ENCODE data around the gene CPLX3.
A peak's percentile ranks its signal among the peaks of the same experiment; 100 is the strongest.

The CPLX3 gene

DNA sequence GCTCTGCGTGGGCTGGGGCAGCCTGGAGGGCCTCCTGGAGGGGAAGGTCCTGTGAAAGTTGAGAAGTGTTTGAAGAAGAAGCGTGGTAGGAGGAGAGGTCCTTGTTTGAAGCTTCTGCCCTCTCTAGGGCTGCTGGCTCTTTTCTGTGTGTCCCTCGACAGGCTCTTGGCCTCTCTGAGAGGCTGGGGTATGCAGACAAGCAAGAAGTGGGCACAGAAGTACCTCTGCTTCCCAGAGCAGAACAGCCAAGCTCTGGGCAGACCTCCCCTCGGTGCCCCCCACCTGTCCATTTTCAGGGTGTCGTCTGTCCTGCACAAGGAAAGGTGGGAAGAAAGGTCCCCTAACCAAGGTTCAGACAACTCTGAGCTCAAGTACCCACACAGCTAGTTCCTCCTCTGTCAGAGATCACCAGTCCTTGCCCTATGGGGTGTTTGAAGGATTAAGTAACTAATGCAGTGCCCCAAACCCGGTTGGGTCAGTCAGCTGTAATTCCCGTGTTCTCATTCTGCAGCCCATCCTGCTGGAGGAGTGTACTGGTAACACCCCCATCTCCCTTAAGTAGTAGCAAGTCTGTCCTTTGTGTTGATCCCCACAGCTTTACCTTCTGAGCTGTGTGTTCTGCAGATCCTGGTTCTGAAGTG is 38.3 kb upstream of the CPLX3 start:
- no peak for DNase-seq (ENCODE audit: low spot score)

DNA sequence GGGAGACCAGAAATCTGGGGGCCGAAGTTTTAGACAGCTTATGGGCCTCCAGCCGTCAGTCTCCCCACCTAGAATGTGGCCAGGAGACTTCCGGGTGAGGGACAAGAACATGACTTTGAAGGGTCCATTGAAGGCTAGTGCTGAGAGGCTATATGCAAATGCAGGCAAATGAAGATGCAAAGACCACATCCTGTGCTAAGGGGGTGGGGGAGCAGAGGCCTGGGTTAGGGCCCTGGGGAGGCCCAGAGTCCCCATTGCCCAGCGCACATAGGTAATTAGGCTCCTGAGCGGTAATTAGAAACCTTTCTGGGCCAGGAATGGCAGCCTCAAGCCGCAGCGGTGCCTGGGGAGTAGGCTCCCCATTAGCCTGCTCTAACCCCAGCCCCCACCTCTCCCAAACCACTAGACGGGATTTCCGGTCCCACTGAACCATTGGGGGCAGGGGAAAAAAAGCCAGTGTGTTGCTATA is 37.7 kb upstream of the CPLX3 start:
- DNase-seq (ENCODE audit: low spot score): no peak

DNA sequence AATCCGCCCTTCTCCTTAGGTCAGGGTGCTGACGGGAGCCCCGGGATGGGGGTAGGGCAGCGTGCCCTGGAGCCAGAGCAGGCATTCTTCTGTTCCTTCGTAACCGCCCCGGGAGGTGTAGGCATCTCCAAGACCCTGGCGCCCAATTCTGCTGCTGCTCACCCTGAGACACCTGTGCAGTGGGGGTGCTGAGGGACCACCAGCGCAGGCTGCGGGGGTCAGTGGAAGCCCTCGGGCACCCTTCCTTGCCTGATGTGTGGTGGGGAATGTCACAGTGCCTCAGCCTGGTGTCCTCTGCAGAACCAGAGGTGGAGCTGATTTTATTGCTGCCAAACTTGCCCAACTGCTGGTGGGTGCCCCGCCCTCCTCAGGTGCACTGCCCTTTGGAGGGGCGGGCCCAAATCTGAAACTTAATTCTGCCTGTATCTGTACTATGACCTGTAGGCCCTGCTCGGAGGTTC is 37.2 kb upstream of the CPLX3 start:
- DNase-seq (ENCODE audit: low spot score): no peak

DNA sequence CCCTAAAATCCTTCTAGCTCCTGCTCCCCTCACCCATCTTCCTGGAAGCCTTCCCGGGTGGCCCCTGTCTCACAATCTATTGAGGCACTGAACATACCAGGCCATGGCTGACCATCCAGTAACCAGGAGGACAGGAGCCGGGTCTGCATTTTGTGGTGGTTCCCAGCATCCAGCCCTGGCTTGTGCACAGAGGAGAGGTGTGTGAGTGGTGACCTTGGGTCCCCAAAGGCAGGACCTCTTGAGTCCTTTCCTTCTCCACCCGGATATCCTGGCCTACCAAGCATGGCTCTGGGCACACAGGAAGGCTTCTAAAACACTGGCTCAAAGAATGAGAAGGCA is 36.7 kb upstream of the CPLX3 start:
- DNase-seq (ENCODE audit: low spot score): no peak

DNA sequence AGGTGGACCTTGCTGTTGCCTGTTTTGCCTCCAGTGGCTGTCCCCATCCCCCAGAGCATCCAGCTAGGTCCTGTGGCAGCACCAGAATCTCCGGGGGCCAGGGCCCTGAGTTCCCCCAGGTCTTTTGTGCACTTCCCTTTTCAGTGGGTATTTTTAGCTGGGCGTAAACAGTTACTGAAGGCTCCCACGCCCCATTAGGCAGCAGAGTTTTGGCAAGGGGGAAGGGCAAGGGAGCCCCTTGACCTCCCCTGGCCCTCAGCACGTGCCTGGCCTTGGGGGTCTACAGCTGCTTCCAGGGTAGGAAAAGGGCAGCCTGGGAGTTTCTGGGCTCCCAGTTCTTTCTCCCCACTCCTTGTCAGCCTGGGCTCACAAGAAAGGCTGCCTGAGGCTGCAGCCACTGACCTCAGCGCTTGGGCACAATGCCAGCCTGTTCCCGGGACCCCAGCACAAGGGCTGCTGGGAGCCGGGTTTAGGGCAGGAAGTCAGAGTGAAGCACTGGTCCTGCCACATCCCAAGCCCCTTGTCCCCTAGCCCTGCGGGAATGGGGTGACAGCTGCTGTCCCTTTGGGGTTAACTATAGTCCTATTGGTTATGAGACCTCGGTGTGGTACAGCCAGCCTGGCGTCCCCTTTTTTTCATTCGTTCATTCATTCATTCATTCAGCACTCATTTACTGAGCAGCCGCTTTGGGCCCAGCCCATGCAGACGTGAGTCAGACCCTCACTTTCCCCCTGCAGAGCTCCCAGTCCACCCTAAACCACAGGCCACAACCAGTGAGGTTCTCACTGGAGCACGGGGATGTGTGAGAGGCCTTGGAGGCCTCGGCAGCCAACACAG is 36.1 kb upstream of the CPLX3 start:
- peak; percentile 84 for DNase-seq (ENCODE audit: low spot score)

DNA sequence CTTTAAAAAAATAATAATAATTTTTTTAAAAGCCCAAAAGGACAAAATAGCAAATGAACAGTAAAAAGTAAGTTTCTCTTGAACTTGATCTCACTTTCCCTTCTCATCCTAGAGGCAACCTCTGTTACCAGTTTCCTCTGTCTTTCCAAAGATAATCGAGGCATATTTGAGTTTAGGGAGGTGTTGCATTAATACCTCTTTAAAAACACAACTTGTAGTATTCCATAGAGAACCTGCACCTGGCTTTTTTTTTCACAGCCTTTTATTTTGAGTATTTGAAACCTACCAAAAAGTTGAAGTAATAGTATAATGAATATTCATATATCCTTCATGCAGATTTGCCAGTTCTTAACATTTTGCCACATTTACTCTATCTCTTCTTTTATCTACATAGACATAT is 35.4 kb upstream of the CPLX3 start:
- no peak for DNase-seq (ENCODE audit: low spot score)

DNA sequence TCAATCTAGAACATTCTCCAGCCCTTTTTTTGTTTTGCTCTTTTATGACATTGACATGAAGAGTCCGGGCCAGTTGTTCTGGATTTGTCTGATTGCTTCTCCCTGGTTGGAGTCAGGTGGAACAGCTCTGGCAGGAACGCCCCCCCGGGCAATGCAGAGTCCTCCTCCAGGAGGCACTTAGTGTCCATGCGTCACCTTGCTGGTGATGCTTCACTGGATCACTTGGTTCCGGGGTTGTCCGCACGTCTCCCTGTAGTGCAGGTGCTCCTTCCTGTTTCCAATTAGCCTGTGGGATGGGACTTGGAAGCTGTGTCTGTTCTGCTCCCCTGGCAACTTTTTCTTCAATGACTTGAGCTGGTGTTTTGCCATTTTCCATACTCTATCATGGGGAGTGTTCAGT is 34.8 kb upstream of the CPLX3 start:
- DNase-seq (ENCODE audit: low spot score): no peak

DNA sequence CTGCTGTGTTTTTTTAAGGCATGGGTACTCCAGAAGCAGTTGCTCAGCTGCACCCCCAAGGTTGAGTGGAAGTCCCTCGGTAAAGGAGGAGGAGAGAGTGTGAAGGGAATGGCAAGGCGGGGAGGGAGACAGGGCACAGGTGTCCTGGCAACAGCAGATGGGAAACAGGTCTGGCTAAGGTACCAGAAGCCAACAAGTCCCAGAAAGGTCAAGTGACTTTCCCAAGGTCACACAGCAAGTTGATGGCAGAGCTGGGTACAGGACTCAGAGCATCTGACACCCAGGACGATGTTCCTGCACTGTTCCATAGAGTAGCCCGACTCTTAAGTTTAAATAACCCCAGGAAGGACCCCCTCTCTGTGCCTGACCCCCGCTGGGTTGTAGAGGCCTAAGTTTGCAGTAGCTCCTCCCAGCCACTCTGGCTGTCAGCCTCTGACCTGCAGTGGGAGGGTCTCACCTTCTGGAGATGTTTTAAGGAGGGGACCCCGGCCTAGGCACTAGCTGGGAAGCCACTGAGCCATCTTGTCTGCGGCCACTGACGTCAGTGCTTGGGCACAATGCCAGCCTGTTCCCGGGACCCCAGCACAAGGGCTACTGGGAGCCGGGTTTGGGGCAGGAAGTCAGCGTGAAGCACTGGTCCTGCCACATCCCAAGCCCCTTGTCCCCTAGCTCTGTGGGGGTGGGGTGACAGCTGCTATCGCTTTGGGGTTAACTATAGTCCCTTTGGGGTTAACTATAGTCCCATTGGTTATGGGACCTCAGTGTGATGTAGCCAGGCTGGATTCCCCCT is 34.0 kb upstream of the CPLX3 start:
- no peak for DNase-seq (ENCODE audit: low spot score)

DNA sequence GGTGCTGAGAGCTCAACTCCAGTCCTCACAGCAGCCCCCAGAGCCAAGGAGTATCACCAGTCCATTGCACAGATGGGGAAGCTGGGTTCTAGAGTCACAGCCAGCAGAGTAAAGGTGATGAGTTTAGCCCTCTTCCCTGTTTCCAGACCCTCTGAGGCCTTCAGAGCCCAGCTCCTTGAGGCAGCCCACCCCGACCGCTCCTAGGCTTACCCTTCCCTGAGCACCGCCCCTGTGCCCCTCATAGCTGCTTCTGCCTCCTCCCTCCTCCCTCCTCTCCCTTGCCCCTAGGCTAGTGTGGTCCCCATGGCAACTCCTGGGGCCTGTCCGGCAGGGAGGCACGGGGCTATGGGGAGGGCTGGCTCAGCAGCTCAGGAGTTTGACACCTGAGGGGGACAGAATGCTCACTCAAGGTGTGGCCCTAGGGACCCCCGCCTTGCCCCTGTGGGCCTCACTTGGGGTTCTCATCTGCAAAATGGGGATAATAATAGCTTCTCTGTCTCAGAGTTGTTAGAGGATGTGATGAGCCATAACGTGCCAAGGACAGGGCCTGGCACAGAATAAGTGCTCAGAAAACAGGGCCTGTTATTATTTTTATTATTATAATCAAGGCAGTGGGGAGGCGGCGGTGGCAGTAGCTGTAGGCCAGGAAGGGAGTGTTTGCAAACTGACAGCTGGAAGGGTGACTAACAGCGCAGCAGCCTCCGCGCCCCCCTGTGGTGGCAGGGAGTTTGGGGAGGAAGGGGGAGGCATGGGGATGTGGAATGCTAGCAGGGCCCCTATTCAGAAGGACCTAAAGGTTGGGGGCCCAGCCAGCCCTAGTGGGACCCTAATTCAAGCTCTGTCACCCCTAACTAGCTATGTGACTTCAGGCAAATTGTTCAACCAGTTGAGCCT is 33.0 kb upstream of the CPLX3 start:
- DNase-seq (ENCODE audit: low spot score): no peak

DNA sequence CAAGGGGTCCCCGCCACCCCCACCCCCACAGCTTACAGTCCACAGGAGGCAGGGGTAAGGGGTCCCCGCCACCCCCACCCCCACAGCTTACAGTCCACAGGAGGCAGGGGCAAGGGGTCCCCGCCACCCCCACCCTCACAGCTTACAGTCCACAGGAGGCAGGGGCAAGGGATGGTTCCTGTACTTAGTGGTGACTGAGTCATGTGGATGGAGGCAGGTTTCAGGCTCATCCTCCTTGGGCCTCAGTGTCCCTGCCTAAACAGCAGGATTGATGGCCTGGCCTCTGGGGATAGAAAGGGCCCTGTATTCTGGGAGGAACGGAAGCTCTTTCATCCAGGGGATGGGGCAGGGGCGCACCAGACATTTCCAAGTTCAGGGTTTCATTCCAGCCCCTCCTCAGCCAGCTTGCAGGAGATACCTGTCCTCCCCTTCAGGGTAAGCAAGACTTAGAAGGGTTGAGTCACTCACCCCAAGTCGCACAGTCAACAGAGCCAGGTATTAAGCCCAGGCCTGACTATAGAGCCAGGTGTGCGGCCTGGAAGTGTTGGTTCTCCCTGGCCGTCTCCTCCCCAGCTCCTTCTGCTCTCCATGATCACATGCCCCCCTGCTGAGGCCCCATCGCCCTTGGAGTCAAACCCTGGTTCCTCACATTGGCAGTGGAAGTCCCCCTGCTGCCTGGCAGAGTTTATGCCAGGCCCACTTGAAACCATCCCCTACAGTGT is 32.0 kb upstream of the CPLX3 start:
- DNase-seq (ENCODE audit: low spot score): no peak

DNA sequence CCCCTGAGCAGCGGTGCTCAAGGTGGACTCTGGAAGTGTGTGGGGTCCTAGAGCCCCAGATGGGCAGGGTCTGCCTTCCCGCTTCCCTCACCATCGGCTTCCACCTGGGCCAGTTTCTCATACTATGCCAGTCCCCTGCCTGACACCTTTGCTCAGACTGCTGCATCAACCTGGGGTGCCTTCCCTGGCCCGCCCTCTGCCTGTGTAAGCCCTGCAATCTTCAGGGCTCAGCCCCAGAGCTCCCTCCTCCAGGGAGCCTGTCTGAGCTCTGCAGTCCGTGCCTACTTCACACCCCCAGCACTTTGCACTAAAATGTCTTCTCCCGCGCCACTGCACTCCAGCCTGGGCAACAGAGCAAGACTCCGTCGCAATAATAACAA is 31.5 kb upstream of the CPLX3 start:
- no peak for DNase-seq (ENCODE audit: low spot score)

DNA sequence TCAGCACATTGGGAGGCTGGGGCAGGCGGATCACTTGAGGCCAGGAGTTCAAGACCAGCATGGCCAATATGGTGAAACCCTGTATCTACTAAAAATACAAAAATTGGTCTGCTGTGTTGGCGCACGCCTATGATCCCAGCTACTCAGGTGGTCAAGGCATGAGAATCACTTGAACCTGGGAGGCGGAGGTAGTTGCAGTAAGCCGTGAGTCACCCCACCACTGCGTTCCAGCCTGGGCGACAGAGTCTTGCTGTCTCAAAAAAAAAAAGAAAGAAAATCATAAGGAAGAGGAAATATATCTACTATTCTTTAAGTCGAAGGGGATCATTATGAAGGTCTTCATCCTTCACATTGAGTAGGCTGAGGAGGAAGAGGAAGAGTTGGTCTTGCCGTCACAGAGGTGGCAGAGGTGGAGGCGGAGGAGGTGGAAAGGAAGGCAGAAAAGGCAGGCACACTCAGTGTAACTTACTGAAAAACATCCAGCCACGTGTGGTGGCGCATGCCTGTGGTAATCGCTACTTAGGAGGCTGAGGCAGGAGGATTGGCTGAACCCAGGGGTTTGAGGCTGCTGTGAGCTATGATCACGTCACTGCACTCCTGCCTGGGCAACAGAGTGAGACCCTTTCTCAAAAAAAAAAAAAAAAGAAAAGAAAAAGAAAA is 30.3 kb upstream of the CPLX3 start:
- no peak for DNase-seq (ENCODE audit: low spot score)

DNA sequence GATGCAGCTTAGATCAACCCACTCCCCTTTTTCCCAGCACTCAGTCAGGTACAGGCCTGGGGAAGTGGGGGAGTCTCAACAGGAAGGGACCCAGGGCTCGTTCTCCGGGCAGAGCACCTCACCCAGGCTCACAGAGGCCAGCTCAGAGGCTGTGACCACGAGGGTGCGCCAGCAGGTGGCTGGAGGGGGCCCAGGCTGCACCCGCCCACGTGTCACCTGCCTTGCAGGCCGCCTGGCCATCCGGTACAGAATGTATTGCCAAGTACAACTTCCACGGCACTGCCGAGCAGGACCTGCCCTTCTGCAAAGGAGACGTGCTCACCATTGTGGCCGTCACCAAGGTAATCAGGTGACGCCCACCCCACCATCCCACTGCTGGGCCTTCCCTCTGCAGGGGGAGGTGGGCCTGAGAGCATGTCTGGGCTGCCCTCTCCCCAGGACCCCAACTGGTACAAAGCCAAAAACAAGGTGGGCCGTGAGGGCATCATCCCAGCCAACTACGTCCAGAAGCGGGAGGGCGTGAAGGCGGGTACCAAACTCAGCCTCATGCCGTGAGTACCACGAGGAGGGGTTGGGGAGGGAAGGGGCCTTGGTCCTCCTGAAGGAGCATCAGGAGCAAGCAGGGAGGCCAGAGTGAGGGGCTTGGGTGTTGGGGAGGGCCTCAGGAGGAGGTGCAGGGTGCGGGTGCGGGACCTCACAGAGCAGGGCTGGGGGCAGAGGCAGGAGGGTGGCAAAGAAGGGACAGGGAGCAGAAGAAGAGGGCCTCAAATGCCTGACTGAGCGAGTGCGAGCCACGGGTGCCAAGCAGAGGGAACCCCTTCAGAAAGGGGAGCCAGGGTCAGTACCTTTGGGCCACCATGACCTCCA is 27.8 kb upstream of the CPLX3 start:
- DNase-seq (ENCODE audit: low spot score): no peak

DNA sequence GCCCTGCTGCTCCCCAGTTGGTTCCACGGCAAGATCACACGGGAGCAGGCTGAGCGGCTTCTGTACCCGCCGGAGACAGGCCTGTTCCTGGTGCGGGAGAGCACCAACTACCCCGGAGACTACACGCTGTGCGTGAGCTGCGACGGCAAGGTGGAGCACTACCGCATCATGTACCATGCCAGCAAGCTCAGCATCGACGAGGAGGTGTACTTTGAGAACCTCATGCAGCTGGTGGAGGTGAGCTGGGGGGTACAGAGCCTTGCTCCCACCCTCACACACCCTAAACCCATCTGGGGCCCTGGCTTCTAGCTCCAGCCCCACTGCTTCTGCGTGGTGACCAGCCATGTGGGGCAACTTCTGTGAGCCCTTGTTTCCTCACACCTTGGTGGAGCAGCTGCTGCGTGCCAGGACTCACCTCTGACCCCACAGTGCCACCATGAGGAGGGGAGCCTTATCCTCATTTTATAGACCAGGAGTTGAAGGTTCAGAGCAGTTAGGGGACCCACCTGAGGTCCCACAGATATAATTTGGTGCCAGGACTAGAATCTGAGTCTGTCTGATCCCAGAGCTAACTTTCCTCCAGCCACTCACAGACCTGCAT is 27.1 kb upstream of the CPLX3 start:
- no peak for DNase-seq (ENCODE audit: low spot score)

DNA sequence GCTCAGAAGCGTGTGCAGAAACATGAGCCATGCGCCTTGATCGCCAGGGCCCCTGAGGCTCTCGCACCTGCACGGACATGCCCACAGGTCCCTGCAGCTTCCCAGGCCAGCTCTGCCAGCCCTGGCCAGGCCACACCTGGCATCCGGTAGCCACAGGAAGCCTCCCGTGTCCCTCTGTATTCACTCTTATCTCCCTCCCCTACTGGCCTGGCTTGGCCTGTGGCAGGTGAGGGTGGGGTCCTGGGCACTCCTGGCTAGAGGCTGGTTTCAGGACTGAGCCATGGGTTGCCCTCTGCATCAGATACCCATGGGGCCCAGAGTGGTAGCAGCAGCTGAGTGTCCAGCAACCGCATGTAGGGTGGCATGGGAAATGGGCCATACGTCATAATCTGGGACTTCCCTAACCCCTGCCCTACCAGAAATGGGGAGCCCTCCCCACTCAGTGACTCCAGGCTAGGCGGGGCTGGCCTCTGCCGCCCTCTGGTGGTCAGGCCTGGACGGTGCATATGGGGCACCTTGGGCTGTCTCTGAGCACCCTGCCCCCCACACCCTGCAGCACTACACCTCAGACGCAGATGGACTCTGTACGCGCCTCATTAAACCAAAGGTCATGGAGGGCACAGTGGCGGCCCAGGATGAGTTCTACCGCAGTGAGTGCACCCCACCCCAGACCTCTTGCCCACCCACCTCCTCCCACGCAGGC is 26.4 kb upstream of the CPLX3 start:
- DNase-seq (ENCODE audit: low spot score): peak; percentile 83

DNA sequence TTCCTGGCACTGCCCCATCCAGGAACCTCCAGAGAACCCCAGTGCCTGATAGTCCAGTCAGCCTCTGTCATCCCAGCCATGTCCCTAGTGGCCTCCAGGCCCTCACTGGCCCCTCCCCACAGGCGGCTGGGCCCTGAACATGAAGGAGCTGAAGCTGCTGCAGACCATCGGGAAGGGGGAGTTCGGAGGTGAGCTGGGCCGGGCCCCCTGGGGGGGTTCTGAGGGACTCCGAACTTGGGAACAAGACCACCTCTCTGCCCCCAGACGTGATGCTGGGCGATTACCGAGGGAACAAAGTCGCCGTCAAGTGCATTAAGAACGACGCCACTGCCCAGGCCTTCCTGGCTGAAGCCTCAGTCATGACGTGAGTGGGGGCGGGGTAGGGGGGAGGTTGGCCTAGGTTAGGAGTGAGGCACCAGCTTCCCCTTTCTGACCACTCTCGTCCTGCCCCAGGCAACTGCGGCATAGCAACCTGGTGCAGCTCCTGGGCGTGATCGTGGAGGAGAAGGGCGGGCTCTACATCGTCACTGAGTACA is 25.8 kb upstream of the CPLX3 start:
- no peak for DNase-seq (ENCODE audit: low spot score)

DNA sequence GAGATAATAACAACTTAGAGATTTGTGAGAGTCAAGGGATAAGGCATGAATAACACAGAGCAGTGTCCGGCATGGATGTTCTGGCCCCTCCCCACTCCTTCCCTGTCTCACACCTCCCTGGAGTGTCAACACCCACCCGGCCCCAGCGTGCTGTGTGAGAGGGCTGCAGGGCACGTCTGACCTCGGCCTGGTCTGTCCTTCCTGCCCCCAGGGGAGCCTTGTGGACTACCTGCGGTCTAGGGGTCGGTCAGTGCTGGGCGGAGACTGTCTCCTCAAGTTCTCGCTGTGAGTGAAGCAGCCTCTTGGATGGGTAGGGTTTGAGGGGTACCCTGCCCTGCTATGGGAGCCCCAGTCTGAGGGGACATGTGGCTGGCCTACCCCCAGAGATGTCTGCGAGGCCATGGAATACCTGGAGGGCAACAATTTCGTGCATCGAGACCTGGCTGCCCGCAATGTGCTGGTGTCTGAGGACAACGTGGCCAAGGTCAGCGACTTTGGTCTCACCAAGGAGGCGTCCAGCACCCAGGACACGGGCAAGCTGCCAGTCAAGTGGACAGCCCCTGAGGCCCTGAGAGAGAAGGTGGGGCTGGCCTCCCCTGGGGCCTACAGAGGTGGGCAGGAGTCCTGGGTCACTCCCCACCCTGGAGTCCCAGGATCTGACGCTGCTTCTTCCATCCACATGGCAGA is 25.0 kb upstream of the CPLX3 start:
- DNase-seq (ENCODE audit: low spot score): no peak

DNA sequence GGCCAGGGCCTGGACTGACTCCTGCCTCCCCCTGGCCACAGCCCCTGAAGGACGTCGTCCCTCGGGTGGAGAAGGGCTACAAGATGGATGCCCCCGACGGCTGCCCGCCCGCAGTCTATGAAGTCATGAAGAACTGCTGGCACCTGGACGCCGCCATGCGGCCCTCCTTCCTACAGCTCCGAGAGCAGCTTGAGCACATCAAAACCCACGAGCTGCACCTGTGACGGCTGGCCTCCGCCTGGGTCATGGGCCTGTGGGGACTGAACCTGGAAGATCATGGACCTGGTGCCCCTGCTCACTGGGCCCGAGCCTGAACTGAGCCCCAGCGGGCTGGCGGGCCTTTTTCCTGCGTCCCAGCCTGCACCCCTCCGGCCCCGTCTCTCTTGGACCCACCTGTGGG is 24.1 kb upstream of the CPLX3 start:
- no peak for DNase-seq (ENCODE audit: low spot score)
